Adrenal gland (tissue), 19 donors: Measurements from ENCODE around the gene LRRN4CL. TPM values are rescaled to one million over a fixed set of nuclear protein-coding genes. Genes with fewer than 3 reads are reported as not detected.
"Not testable (repeated sequence)": the region's sequence is repeated elsewhere in the genome, so short reads cannot be mapped to it uniquely, and the experiment has no call there.

Experiments used
- DNase-seq, 7 donors: peaks; one replicate each; pipeline ENCODE4 v3.0.0-alpha.2; 2019 to 2020
- H3K27ac ChIP-seq, 5 donors: fragments of 200-600 bp; sonication (generic) in 4 of 5; 1 replicate in 3 of 5; 2 replicates in 2 of 5; pipeline versions ENCODE4 v1.5.1 to v1.8.0; 2016 to 2020; ENCODE audit warnings: mild to moderate bottlenecking in 1 of 5
- H3K27me3 ChIP-seq: fragments of 200-600 bp; 2 replicates; pipeline ENCODE4 v1.8.0; 2021
- H3K36me3 ChIP-seq, 2 donors: fragments of 200-600 bp; replicated peaks in 1 of 2; 1 replicate in 1 of 2; 2 replicates in 1 of 2; pipeline versions ENCODE4 v1.5.1 to v1.8.0; 2018 to 2022
- H3K4me1 ChIP-seq, 2 donors: fragments of 200-600 bp; replicated peaks in 1 of 2; 1 replicate in 1 of 2; 2 replicates in 1 of 2; pipeline versions ENCODE4 v1.5.1 to v1.8.0; 2018 to 2021
- H3K4me3 ChIP-seq, 4 donors: fragments of 200-600 bp; sonication (generic) in 3 of 4; one replicate each; pipeline ENCODE4 v1.5.1; 2016 to 2018
- H3K9me3 ChIP-seq, 3 donors: fragments of 200-600 bp; sonication (generic) in 1 of 3; replicated peaks in 1 of 3; 1 replicate in 2 of 3; 2 replicates in 1 of 3; pipeline versions ENCODE4 v1.5.1 to v1.8.0; 2016 to 2021
- POLR2A ChIP-seq, 2 donors: fragments of 450-650 bp; IDR thresholded peaks; one replicate each; pipeline ENCODE4 v1.6.1; 2017; ENCODE audit warnings: antibody characterized with exemption in 2 of 2, mild to moderate bottlenecking in 2 of 2, moderate library complexity in 1 of 2
- WGBS, 4 donors: extraction: QIAGEN DNeasy Blood & Tissue Kit in 2 of 4; methylation state at CpG; one replicate each; pipeline versions ENCODE4 v1.1.5 to v1.1.7; 2013 to 2017; 5-methylcytosine and 5-hydroxymethylcytosine counted together
- intact Hi-C, 2 donors: fragments of 100-400 bp; cut with DNase I; formaldehyde crosslinking; loops; one replicate each; pipeline versions ENCODE4 v1.14.1 to v1.15.0; 2022 to 2023
- long read RNA-seq, 10 donors: library from polyadenylated mRNA in 3 of 10; unstranded in 2 of 10; stranded (forward) in 1 of 10; transcript quantifications; one replicate each; pipeline ENCODE4 v2.0.0 and lab custom pipeline, GENCODE V29; 2021 to 2026
- polyA plus RNA-seq, 3 donors: library from polyadenylated mRNA; stranded (reverse); fragments of 200-250 nt in 2 of 3; fragments of 350-450 nt in 1 of 3; fragmentation: Illumina TruSeq in 1 of 3; extraction: RNeasy Lipid Tissue Mini Kit (QIAGEN cat#74804) in 1 of 3; gene quantifications; one replicate each; pipeline ENCODE4 v1.2.3, GENCODE V29; 2013 to 2014
- total RNA-seq, 9 donors: library from RNA; depleted of rRNA in 4 of 9; stranded (reverse); fragments of >200 nt in 4 of 9; fragments of 120-200 nt in 1 of 9; fragmentation: NEBNext Ultra II Directional in 1 of 9; extraction: Animal tissue kit (Norgen Biotek cat#: 25700) in 1 of 9; gene quantifications; one replicate each; pipeline versions ENCODE4 v1.1.0 to v1.2.4, GENCODE V29; 2013 to 2023
- TF ChIP-seq, protein P1 (sequence below), 6 experiments: fragments of 450-650 bp in 4 of 6; fragments of 200-600 bp in 2 of 6; sonication (generic) in 1 of 6; IDR thresholded peaks; 1 replicate in 5 of 6; 2 replicates in 1 of 6; pipeline versions ENCODE4 v1.5.1 to v1.8.0; 2016 to 2021; ENCODE audit warnings: antibody characterized with exemption in 6 of 6, mild to moderate bottlenecking in 2 of 6, moderate library complexity in 1 of 6
- donor health status: healthy with polysubstance abuse.
- donor health status: Bipolar disorder and iron deficiency.
- donor health status: DM: yes; HTN: yes; CAD: no.
- donor health status: DM: no; HTN: no; CAD: no.
- donor health status: DM: no; HTN: no; CAD: no.
- donor health status: DM: yes; HTN: yes; CAD: no.

Gene LRRN4CL
- 10 to 100 TPM in 6 of 9 donors, 1 to 10 TPM in 3; 3.1 to 29.9 (median 13.6) TPM for total RNA-seq
- 1 to 10 TPM; 5.7 to 9.3 (median 6.4) TPM for polyA plus RNA-seq
- long read RNA-seq, donor 1, result 0 reads
- long read RNA-seq, donor 2, partial matches to known transcripts, result 0 of 1 reads
- long read RNA-seq, donor 2, other reads (novel, unspliced or antisense), result 0 of 1 reads
- long read RNA-seq, donor 3, partial matches to known transcripts, result 0 of 1 reads
- long read RNA-seq, donor 3, other reads (novel, unspliced or antisense), result 0 of 1 reads
- long read RNA-seq, donor 4, transcript LRRN4CL-201 (2 exons, 2,585 nt), result major isoform, 10 of 11 reads
- long read RNA-seq, donor 4, partial matches to known transcripts, result 0 of 11 reads
- long read RNA-seq, donor 4, other reads (novel, unspliced or antisense), result 1 of 11 reads
- long read RNA-seq, donor 5, partial matches to known transcripts, result 0 of 3 reads
- long read RNA-seq, donor 5, other reads (novel, unspliced or antisense), result 0 of 3 reads
- long read RNA-seq, donor 6, partial matches to known transcripts, result 0 of 1 reads
- long read RNA-seq, donor 6, other reads (novel, unspliced or antisense), result 0 of 1 reads
- long read RNA-seq, donor 7, result 0 reads
- long read RNA-seq, donor 8, result 0 reads
- long read RNA-seq, donor 9, result 0 reads
- long read RNA-seq, donor 10, result 0 reads

DNA sequence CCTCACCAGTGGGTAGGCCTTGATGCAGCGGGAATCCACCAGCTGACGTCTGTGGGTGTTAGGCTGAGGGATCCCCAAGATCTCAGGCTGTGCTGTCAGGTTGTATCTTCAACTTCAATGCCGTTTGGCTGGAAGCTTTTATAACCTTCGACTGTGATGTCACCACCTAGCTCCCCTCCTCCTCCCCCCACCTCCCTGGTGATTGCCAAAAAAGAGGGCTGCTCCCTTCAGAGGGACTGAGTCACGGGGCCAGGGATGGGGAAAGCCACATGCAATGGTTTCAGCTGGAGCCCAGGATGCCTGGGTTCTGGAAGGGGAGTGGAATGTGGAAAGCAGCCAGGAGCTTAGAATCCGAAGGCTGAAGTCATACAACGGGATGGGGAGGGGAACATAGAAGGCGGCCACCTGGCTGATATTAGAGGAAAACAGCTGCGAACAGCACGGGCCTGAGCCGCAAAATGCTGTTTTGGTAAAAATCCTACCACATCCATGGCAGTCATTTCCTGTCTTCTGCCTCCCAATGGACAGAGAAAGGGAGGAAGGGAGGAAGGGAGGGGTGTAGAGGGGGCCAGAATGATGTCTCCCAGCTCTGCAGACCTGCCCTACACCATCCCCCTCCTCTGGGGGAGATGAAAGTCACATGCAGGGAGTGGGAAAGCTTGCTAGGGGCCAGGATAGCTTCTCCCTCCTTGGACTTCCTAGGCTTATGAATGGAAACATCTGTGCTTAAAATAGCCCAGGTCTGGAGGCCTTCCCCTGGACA lies at the start of gene LRRN4CL:
Gene LRRN4CL (minus strand): TSS at position 110 of the 763 bp plus-strand sequence. CDS start 1,022 bp downstream, outside the sequence.
- H3K27me3 ChIP-seq, result no peaks in the 10 kb centered on the region
- peak; percentile 79 to 95 (median 89) for DNase-seq
- peak; percentile 33 to 71 for TF ChIP-seq POLR2A (IDR thresholded peaks at IDR 0.05)
- TF ChIP-seq, protein P1, sequence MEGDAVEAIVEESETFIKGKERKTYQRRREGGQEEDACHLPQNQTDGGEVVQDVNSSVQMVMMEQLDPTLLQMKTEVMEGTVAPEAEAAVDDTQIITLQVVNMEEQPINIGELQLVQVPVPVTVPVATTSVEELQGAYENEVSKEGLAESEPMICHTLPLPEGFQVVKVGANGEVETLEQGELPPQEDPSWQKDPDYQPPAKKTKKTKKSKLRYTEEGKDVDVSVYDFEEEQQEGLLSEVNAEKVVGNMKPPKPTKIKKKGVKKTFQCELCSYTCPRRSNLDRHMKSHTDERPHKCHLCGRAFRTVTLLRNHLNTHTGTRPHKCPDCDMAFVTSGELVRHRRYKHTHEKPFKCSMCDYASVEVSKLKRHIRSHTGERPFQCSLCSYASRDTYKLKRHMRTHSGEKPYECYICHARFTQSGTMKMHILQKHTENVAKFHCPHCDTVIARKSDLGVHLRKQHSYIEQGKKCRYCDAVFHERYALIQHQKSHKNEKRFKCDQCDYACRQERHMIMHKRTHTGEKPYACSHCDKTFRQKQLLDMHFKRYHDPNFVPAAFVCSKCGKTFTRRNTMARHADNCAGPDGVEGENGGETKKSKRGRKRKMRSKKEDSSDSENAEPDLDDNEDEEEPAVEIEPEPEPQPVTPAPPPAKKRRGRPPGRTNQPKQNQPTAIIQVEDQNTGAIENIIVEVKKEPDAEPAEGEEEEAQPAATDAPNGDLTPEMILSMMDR (IDR thresholded peaks at IDR 0.05), result no peak
- H3K27ac ChIP-seq, result peak within 1 kb of the TSS; percentile 35 to 77 (median 54)
- H3K36me3 ChIP-seq, result peaks cover 0 to 36% of the 10 kb centered on the region in 2 donors
- intact Hi-C loops, result loop anchor here in 1 of 2 donors (5.0 kb wide), 1 partner anchor 307 kb away; no protein-coding TSS in a partner anchor
- H3K9me3 ChIP-seq, result no peaks in the 10 kb centered on the region
- peak within 1 kb of the TSS in 1 of 4 donors; percentile 31 for H3K4me3 ChIP-seq
- 25 to 39% (median 32%) methylated on average over 10 to 11 of the region's 11 CpGs for WGBS, 4 donors
- peaks cover 4 to 23% of the 10 kb centered on the region in 2 donors for H3K4me1 ChIP-seq

DNA sequence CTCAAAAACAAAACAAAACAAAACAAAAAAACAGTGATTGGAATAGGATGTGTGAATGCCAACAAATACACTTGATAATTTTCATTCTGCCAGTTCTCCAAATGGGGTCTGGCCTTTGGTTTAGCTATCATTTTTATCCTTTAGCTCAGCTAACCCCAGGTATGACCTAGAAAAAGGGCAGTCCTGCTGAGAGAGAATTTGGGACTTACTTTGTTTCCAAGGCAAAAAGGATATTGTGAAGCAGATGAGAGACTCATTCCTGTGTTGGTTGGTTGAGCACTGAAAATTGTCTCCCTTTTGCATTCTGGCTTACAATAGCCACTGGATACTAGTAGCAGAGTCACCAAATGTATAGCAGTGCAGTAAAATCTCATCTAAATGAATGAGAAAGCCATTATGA lies 47.9 kb upstream of the LRRN4CL start:
- DNase-seq, result no peak
- peaks cover 0 to 74% of the 10 kb centered on the region in 2 donors for H3K36me3 ChIP-seq
- TF ChIP-seq, protein P1 (IDR thresholded peaks at IDR 0.05), result no peak
- no peak for TF ChIP-seq POLR2A (IDR thresholded peaks at IDR 0.05)
- no peaks in the 10 kb centered on the region for H3K9me3 ChIP-seq
- H3K4me3 ChIP-seq, result no peak overlapping the region
- peaks cover 0 to 5% of the 10 kb centered on the region in 2 donors for H3K4me1 ChIP-seq
- H3K27me3 ChIP-seq, result no peaks in the 10 kb centered on the region
- intact Hi-C loops, result no loop called here
- H3K27ac ChIP-seq, result no peak overlapping the region

DNA sequence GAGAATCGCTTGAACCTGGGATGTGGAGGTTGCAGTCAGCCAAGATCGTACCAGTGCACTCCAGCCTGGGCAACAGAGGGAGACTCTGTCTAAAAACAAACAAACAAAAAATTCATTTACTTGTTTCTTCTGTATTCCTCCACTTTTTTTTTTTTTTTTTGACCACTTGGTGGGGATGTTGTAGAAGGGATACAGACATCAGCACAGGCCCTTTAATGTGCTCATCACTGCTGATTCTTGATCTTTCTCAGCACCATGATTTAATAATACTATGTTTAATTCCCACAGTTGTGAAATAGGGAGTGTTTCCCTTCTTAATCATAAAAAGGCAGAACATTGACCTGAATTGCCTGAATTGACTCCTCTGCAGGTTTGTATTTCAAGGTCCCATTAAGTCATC lies 43.5 kb upstream of the LRRN4CL start:
- Histone ChIP-seq H3K27ac (no peak overlapping the region), H3K36me3 (peaks cover 0 to 50% of the 10 kb centered on the region in 2 donors), H3K9me3 (no peaks in the 10 kb centered on the region), H3K27me3 (no peaks in the 10 kb centered on the region), H3K4me3 (no peak overlapping the region), H3K4me1 (peaks cover 7 to 28% of the 10 kb centered on the region in 2 donors)
- no peak for DNase-seq
- WGBS, 4 donors, result 74 to 84% (median 78%) methylated on average over 2 of the region's 2 CpGs
- intact Hi-C loops, result no loop called here
- TF ChIP-seq, protein P1 (IDR thresholded peaks at IDR 0.05), result peak in 1 of 6 experiments; percentile 8
- no peak for TF ChIP-seq POLR2A (IDR thresholded peaks at IDR 0.05)

DNA sequence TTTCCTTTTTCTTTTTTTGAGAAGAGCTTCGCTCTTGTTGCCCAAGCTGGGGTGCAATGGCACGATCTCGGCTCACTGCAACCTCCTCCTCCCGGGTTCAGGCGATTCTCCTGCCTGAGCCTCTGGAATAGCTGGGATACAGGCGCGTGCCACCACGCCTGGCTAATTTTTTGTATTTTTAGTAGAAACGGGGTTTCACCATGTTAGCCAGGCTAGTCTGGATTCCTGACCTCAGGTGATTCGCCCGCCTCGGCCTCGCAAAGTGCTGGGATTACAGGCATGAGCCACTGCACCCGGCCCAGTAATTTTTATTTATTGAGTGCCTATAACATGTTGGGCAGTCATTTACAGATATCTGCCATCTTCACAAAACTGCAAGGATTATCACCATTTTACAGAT lies 40.7 kb upstream of the LRRN4CL start:
- peaks cover 12 to 33% of the 10 kb centered on the region in 2 donors for H3K4me1 ChIP-seq
- not testable (repeated sequence) for H3K27ac ChIP-seq
- 83 to 86% (median 84%) methylated on average over 14 of the region's 14 CpGs for WGBS, 4 donors

More for the DNA sequence above, 40.7 kb upstream of the LRRN4CL start:
- H3K27me3 ChIP-seq, DNase-seq, intact Hi-C loops, H3K9me3 ChIP-seq: not testable (repeated sequence)
- peak overlapping the region in 1 of 4 donors; percentile 79 for H3K4me3 ChIP-seq
- H3K36me3 ChIP-seq, result peaks cover 0 to 22% of the 10 kb centered on the region in 2 donors
